HepG2 (cell line): ENCODE data around the gene FTL. TPM values are rescaled to one million over a fixed set of nuclear protein-coding genes. Genes with fewer than 3 reads are reported as not detected.

Experiments
- ATF6 ChIP-seq: sonication (generic); formaldehyde crosslinking; conservative IDR thresholded peaks from 2 replicates; pipeline ENCODE4 v1.4.0; 2020; ENCODE audit warnings: missing genetic modification reagents
- CEBPZ ChIP-seq: IDR thresholded peaks from 2 replicates; pipeline ENCODE4 v1.6.1; 2012; ENCODE audit warnings: low read length, improper control_type of control experiment
- FIP1L1 ChIP-seq: fragments of 200-400 bp; formaldehyde crosslinking; IDR thresholded peaks from 2 replicates; pipeline ENCODE4 v1.6.1; 2018; ENCODE audit warnings: low read depth, mild to moderate bottlenecking, low read length, moderate library complexity, borderline replicate concordance; ENCODE audit not compliant: insufficient read depth
- IRF2 ChIP-seq: IDR thresholded peaks from 2 replicates; pipeline ENCODE4 v1.6.1; 2018; ENCODE audit warnings: missing genetic modification reagents, missing compliant biosample characterization
- IRF9 ChIP-seq: sonication (generic); formaldehyde crosslinking; IDR thresholded peaks from 2 replicates; pipeline ENCODE4 v1.8.0; 2022; ENCODE audit warnings: missing genetic modification reagents, mild to moderate bottlenecking, borderline replicate concordance
- KLF6 ChIP-seq: IDR thresholded peaks from 2 replicates; pipeline ENCODE4 v1.8.0; 2016; ENCODE audit warnings: missing biosample characterization, missing genetic modification reagents
- PRDM4 ChIP-seq: sonication (generic); formaldehyde crosslinking; IDR thresholded peaks from 2 replicates; pipeline ENCODE4 v1.9.0; 2021; ENCODE audit warnings: missing genetic modification reagents, borderline replicate concordance
- SNAPC2 ChIP-seq: sonication (generic); formaldehyde crosslinking; IDR thresholded peaks from 2 replicates; pipeline ENCODE4 v1.8.1; 2022; ENCODE audit warnings: mild to moderate bottlenecking, missing genetic modification reagents
- SRSF9 ChIP-seq: fragments of 200-400 bp; formaldehyde crosslinking; IDR thresholded peaks from 2 replicates; pipeline ENCODE4 v1.6.1; 2018; ENCODE audit warnings: borderline replicate concordance, mild to moderate bottlenecking, low read depth, low read length; ENCODE audit not compliant: insufficient read depth, poor library complexity, severe bottlenecking
- ZNF280D ChIP-seq: sonication (generic); formaldehyde crosslinking; IDR thresholded peaks from 2 replicates; pipeline ENCODE4 v1.5.1; 2020; ENCODE audit warnings: mild to moderate bottlenecking, missing genetic modification reagents
- ZNF354B ChIP-seq: sonication (generic); formaldehyde crosslinking; IDR thresholded peaks from 2 replicates; pipeline ENCODE4 v1.8.0; 2022; ENCODE audit warnings: mild to moderate bottlenecking, missing genetic modification reagents
- ZNF619 ChIP-seq: sonication (generic); formaldehyde crosslinking; IDR thresholded peaks from 2 replicates; pipeline ENCODE4 v1.4.0; 2020; ENCODE audit warnings: mild to moderate bottlenecking, missing genetic modification reagents
- ZNF7 ChIP-seq: IDR thresholded peaks from 2 replicates; pipeline ENCODE4 v1.6.1; 2016; ENCODE audit warnings: missing biosample characterization, missing genetic modification reagents
- ZNF713 ChIP-seq: sonication (generic); formaldehyde crosslinking; IDR thresholded peaks from 2 replicates; pipeline ENCODE4 v1.4.0; 2020; ENCODE audit warnings: mild to moderate bottlenecking, missing genetic modification reagents
- ZNF775 ChIP-seq: sonication (generic); formaldehyde crosslinking; IDR thresholded peaks from 2 replicates; pipeline ENCODE4 v1.4.0; 2020; ENCODE audit warnings: missing genetic modification reagents, mild to moderate bottlenecking, moderate library complexity, borderline replicate concordance
- polyA plus RNA-seq, 8 experiments: library from polyadenylated mRNA; depleted of rRNA in 3 of 8; stranded (reverse) in 7 of 8; unstranded in 1 of 8; fragments of >200 nt; fragmentation: Illumina TruSeq in 4 of 8; extraction: Trizol in 4 of 8; gene quantifications; 2 replicates each; pipeline versions ENCODE4 v1.2.1 to v1.2.3, GENCODE V29; 2011 to 2016; ENCODE audit warnings: low read depth in 4 of 8, missing spikeins in 1 of 8, mixed read lengths in 1 of 8; ENCODE audit not compliant: insufficient read depth in 1 of 8
- total RNA-seq, 5 experiments: library from RNA; depleted of rRNA; stranded (reverse); fragments of >200 nt; fragmentation: Illumina TruSeq; extraction: Trizol; gene quantifications; 2 replicates each; pipeline ENCODE4 v1.2.3, GENCODE V29; 2016; ENCODE audit warnings: low read depth in 1 of 5

The FTL gene
- total and polyA plus RNA-seq, 2 of the 13 experiments (the other 11 are each of a cell fraction or from before 2014, with no cell fraction given) = 2,721 to 8,800 TPM

- TF ChIP-seq ZNF775 (CRISPR knock-in tag) = peak; percentile 60; the same call in 1 of the 2 replicates
- TF ChIP-seq PRDM4 = no peak
- no peak for TF ChIP-seq CEBPZ
- TF ChIP-seq SRSF9 = no peak
- TF ChIP-seq ZNF280D = 0 out of 2 replicates have a peak, but pooled peaks have one; percentile 41
- TF ChIP-seq ATF6 = peak; percentile 92
- TF ChIP-seq IRF2 (CRISPR knock-in tag) = peak; percentile 44
- TF ChIP-seq KLF6 = peak; percentile 99
- TF ChIP-seq IRF9 = peak; percentile 64
- no peak for TF ChIP-seq SNAPC2 (CRISPR knock-in tag)
- TF ChIP-seq FIP1L1 = peak; percentile 90
- TF ChIP-seq ZNF713 (CRISPR knock-in tag) = no peak
- TF ChIP-seq ZNF354B = 0 out of 2 replicates have a peak, but pooled peaks have one; percentile 8
- 0 out of 2 replicates have a peak, but pooled peaks have one; percentile 48 for TF ChIP-seq ZNF7 (CRISPR knock-in tag)
- TF ChIP-seq ZNF619 (CRISPR knock-in tag) = no peak; the same call in 1 of the 2 replicates
These were observed at the start of gene FTL (continued) for GRCh38 chr19:48965040-48965805.
